Kidney (tissue), 22 donors: Measurements from ENCODE around the gene ACVR1C. TPM values are rescaled to one million over a fixed set of nuclear protein-coding genes. Genes with fewer than 3 reads are reported as not detected.

Source experiments
- DNase-seq, 5 donors: peaks; one replicate each; pipeline ENCODE4 v3.0.0-alpha.2; 2013 to 2020
- FAIRE-seq: peaks from 2 replicates; lab custom pipeline; 2012; peaks lifted over from hg19 to GRCh38; lab: Jason Lieb, UNC
- H3K27ac ChIP-seq, 2 donors: one replicate each; pipeline ENCODE4 v1.7.0; 2013; ENCODE audit warnings: low read depth in 2 of 2, low read length in 2 of 2, inconsistent platforms in 1 of 2
- H3K27me3 ChIP-seq: one replicate; pipeline ENCODE4 v1.7.1; 2013; ENCODE audit warnings: low read length, inconsistent platforms; ENCODE audit not compliant: control insufficient read depth, insufficient read depth
- H3K36me3 ChIP-seq, 3 donors: one replicate each; pipeline versions ENCODE4 v1.7.0 to v1.7.1; 2013; ENCODE audit warnings: low read length in 3 of 3, control low read depth in 1 of 3, inconsistent platforms in 1 of 3; ENCODE audit not compliant: insufficient read depth in 3 of 3, control insufficient read depth in 2 of 3
- H3K4me1 ChIP-seq, 3 donors: one replicate each; pipeline versions ENCODE4 v1.7.0 to v1.7.1; 2013; ENCODE audit warnings: low read length in 3 of 3, inconsistent platforms in 1 of 3, low read depth in 1 of 3; ENCODE audit not compliant: control insufficient read depth in 2 of 3, insufficient read depth in 2 of 3
- H3K4me3 ChIP-seq, 3 donors: one replicate each; pipeline versions ENCODE4 v1.7.0 to v1.8.1; 2013; ENCODE audit warnings: low read length in 3 of 3, control low read depth in 1 of 3, inconsistent platforms in 1 of 3
- H3K9ac ChIP-seq, 3 donors: one replicate each; pipeline versions ENCODE4 v1.7.0 to v1.7.1; 2013; ENCODE audit warnings: low read length in 3 of 3, control low read depth in 1 of 3, inconsistent platforms in 1 of 3
- H3K9me3 ChIP-seq, 3 donors: one replicate each; pipeline versions ENCODE4 v1.7.0 to v1.7.1; 2013; ENCODE audit warnings: low read length in 3 of 3, control low read depth in 1 of 3, inconsistent platforms in 1 of 3; ENCODE audit not compliant: control insufficient read depth in 2 of 3, insufficient read depth in 1 of 3
- intact Hi-C: fragments of 100-400 bp; cut with DNase I; formaldehyde crosslinking; loops from one replicate; pipeline ENCODE4 v1.11.1; 2022
- long read RNA-seq, 10 donors: library from polyadenylated mRNA in 1 of 10; unstranded in 1 of 10; transcript quantifications; one replicate each; pipeline ENCODE4 v2.0.0 and lab custom pipeline, GENCODE V29; 2021 to 2026
- polyA plus RNA-seq: library from polyadenylated mRNA; stranded (reverse); fragments of 350-450 nt; fragmentation: Illumina TruSeq; extraction: RNeasy Lipid Tissue Mini Kit (QIAGEN cat#74804); gene quantifications from one replicate; pipeline ENCODE4 v1.2.3, GENCODE V29; 2014; ENCODE audit warnings: low read depth, low replicate concordance; ENCODE audit not compliant: insufficient read depth
- total RNA-seq: library from RNA; stranded (reverse); fragmentation: NEBNext Ultra II Directional; extraction: Animal tissue kit (Norgen Biotek cat#: 25700); gene quantifications from one replicate; pipeline ENCODE4 v1.2.1, GENCODE V29; 2021
- TF ChIP-seq, protein P1 (sequence below): IDR thresholded peaks from 3 replicates; pipeline ENCODE4 v1.5.1; 2012; ENCODE audit warnings: mild to moderate bottlenecking, moderate library complexity, borderline replicate concordance; ENCODE audit not compliant: insufficient read depth; ENCODE audit errors: extremely low read depth
- donor health status: control.
- donor health status: control.
- donor health status: control.
- donor health status: control.
- donor health status: control.
- donor health status: DM: yes; HTN: yes; CAD: no.
- donor health status: Normal renal cell carcinoma (clear cell type).

Gene ACVR1C
- 0.79 TPM for total RNA-seq
- polyA plus RNA-seq = 0.28 TPM
- long read RNA-seq, donor 1 = 0 reads
- long read RNA-seq, donor 2 = 0 reads
- long read RNA-seq, donor 3 = 0 reads
- long read RNA-seq, donor 4 = 0 reads
- long read RNA-seq, donor 5 = 0 reads
- long read RNA-seq, donor 6 = 0 reads
- long read RNA-seq, donor 7 = 0 reads
- long read RNA-seq, donor 8 = 0 reads
- long read RNA-seq, donor 9 = 0 reads
- long read RNA-seq, donor 10 = 0 reads

DNA sequence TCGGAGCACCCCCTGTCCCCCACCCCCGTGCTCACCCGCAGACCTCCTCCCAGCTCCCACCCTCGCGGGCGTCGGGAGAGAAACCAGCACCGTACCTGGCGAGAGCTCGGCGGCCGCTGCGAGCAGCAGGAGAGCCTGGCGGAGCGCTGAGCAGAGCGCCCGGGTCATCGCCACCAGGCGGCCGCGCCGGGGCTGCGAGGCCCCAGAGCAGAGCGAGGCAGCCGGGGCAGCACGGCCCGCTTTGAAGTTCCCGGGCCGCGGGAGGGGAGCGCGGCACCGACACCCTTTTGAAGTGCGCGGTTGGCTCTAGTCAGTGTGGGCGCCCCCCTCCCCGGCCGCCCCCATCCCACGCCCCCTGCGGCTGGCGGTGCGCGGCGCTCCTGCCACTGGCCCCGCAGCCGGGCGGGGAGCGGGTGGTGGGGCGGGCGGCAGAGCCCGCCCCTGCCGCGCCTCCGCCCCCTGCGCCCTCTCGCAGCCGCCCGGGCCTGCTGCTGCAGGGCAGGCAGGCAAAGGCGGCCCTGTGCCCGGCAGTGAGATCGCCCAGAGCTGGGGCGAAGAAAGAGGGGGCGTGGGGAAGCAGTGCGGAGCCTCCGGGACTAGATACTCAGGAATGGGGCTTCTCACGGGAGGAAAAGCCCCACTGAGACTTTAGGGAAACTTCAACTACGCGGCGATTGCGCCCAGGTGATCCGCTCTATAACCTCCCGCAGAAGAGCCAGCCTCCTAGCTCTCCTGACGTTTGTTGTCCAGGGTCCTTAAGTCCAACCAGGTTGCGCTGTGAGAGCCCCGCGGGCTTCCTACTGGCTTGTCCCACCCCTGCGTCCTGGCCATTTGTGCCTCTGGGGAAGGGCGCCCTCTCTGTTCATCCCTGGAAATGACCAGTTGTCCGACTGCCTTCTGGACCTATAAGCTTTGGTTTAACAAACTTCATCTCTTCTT, at the start of gene ACVR1C:
TSS of gene ACVR1C (minus strand) at position 388 of the 939 bp plus-strand sequence. CDS start at position 168, 220 bp downstream.
- Histone ChIP-seq H3K4me1 (peaks cover 0 to 2% (median 0%) of the 10 kb centered on the region in 3 donors), H3K27me3 (peaks cover 2% of the 10 kb centered on the region), H3K36me3 (no peaks in the 10 kb centered on the region), H3K9ac (peak within 1 kb of the TSS in 1 of 3 donors; percentile 59), H3K27ac (peak within 1 kb of the TSS in 1 of 2 donors; percentile 59), H3K4me3 (peak within 1 kb of the TSS; percentile 46 to 71 (median 65)), H3K9me3 (no peaks in the 10 kb centered on the region)
- FAIRE-seq (no peak), DNase-seq (peak; percentile 84 to 90 (median 86))
- TF ChIP-seq, protein P1, sequence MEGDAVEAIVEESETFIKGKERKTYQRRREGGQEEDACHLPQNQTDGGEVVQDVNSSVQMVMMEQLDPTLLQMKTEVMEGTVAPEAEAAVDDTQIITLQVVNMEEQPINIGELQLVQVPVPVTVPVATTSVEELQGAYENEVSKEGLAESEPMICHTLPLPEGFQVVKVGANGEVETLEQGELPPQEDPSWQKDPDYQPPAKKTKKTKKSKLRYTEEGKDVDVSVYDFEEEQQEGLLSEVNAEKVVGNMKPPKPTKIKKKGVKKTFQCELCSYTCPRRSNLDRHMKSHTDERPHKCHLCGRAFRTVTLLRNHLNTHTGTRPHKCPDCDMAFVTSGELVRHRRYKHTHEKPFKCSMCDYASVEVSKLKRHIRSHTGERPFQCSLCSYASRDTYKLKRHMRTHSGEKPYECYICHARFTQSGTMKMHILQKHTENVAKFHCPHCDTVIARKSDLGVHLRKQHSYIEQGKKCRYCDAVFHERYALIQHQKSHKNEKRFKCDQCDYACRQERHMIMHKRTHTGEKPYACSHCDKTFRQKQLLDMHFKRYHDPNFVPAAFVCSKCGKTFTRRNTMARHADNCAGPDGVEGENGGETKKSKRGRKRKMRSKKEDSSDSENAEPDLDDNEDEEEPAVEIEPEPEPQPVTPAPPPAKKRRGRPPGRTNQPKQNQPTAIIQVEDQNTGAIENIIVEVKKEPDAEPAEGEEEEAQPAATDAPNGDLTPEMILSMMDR = peak; percentile 45
- intact Hi-C loops = no loop called here

DNA sequence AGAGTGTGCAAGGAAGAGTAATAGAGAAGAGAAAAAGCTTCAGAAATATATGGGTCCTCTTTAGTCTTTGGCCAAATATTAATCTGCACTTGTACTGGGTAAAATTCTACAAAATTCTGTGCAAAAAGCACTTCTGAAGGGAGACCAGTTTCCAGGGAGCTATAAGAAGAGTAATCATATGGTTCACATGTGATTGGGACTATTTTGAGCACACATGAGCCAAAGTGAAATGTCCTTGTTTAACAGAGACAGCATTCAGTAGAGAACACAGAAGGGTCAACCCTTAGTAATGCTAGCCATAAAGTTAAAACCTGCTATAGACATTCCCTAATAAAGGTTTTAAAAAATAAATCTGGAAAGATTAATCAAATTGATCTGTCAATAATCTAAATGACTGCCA, 49.3 kb upstream of the ACVR1C start:
- no peaks in the 10 kb centered on the region for H3K4me1 ChIP-seq
- no peaks in the 10 kb centered on the region for H3K27me3 ChIP-seq
- FAIRE-seq (no peak), DNase-seq (no peak)
- intact Hi-C loops = no loop called here
- no peak overlapping the region for H3K4me3 ChIP-seq
- TF ChIP-seq, protein P1 = no peak
- no peaks in the 10 kb centered on the region for H3K9me3 ChIP-seq
- no peak overlapping the region for H3K27ac ChIP-seq
- no peak overlapping the region for H3K9ac ChIP-seq
- no peaks in the 10 kb centered on the region for H3K36me3 ChIP-seq

DNA sequence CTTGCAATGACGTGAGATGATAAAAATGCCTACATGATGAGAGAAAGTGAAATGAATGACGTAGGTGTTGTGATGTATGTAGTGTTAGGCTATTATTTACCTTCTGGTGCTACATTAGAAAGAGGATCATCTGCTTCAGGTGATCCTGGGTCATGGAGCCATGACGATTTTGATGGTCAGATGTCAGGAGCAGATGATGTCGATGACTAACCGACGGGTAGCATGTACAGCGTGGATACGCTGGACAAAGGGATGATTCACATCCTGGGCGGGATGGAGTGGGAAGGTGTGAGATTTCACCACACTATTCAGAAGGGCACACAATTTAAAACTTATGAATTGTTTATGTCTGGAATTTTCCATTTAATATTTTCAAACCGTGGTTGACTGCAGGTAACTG, 43.5 kb upstream of the ACVR1C start:
- Histone ChIP-seq H3K36me3 (no peaks in the 10 kb centered on the region), H3K27ac (no peak overlapping the region), H3K9ac (no peak overlapping the region), H3K4me3 (no peak overlapping the region), H3K27me3 (no peaks in the 10 kb centered on the region), H3K4me1 (no peaks in the 10 kb centered on the region), H3K9me3 (no peaks in the 10 kb centered on the region)
- intact Hi-C loops = no loop called here
- DNase-seq (no peak), FAIRE-seq (no peak)
- TF ChIP-seq, protein P1 = no peak
